ENCODE measurements around the gene THNSL1.

THNSL1 gene

GRCh38 chr10:25068152-25069058, 52.0 kb downstream of the THNSL1 start (continued):
- TF ChIP-seq ZNF513 (tag by site-specific recombination; IDR thresholded peaks at IDR 0.05) (no peak), ZFP41 (tag by site-specific recombination; IDR thresholded peaks at IDR 0.05; ENCODE audit: borderline replicate concordance) (no peak), CTCF (tag by site-specific recombination; IDR thresholded peaks at IDR 0.05) (no peak), ZBTB48 (tag by site-specific recombination; IDR thresholded peaks at IDR 0.05) (no peak), ZNF174 (tag by site-specific recombination; IDR thresholded peaks at IDR 0.05) (no peak), ZNF157 (tag by site-specific recombination; IDR thresholded peaks at IDR 0.05) (no peak), ZNF354C (tag by site-specific recombination; IDR thresholded peaks at IDR 0.05; ENCODE audit: borderline replicate concordance, low read depth) (no peak), ELK4 (IDR thresholded peaks at IDR 0.05; ENCODE audit: borderline replicate concordance, low read depth, low read length) (no peak), KLF1 (tag by site-specific recombination; IDR thresholded peaks at IDR 0.05) (no peak), ZSCAN5A (tag by site-specific recombination; IDR thresholded peaks at IDR 0.05) (no peak), ZNF561 (tag by site-specific recombination; IDR thresholded peaks at IDR 0.05; ENCODE audit: borderline replicate concordance) (no peak), SCRT2 (tag by site-specific recombination; IDR thresholded peaks at IDR 0.05) (no peak), PRDM2 (tag by site-specific recombination; IDR thresholded peaks at IDR 0.05; ENCODE audit: borderline replicate concordance) (no peak), ZNF76 (tag by site-specific recombination; IDR thresholded peaks at IDR 0.05; ENCODE audit: borderline replicate concordance, low read depth) (no peak), ZSCAN16 (tag by site-specific recombination; IDR thresholded peaks at IDR 0.05) (no peak), ZFP37 (tag by site-specific recombination; IDR thresholded peaks at IDR 0.05) (0 out of 2 replicates have a peak, but pooled peaks have one; percentile 46), ZNF214 (tag by site-specific recombination; IDR thresholded peaks at IDR 0.05; ENCODE audit: borderline replicate concordance) (no peak), ZNF18 (tag by site-specific recombination; IDR thresholded peaks at IDR 0.05) (no peak), ZNF529 (tag by site-specific recombination; IDR thresholded peaks at IDR 0.05; ENCODE audit: insufficient replicate concordance) (no peak), ZBTB44 (tag by site-specific recombination; IDR thresholded peaks at IDR 0.05) (no peak), ATF2 (tag by site-specific recombination; IDR thresholded peaks at IDR 0.05; ENCODE audit: low read depth) (peak; percentile 88)
